Measurements from ENCODE around the gene GRK5.
"Not testable (repeated sequence)": the region's sequence is repeated elsewhere in the genome, so short reads cannot be mapped to it uniquely, and the experiment has no call there.

GRCh38 chr10:119434942-119435341, 227.6 kb downstream of the GRK5 start:
- not testable (repeated sequence) for TF ChIP-seq POLR2A (IDR thresholded peaks at IDR 0.05); CTCF (IDR thresholded peaks at IDR 0.05 in 4 of 5, conservative IDR thresholded peaks at IDR 0.05 in 1 of 5)
